Activated CD4-positive, alpha-beta T cell treated with anti-CD3 and anti-CD28 coated beads, Interleukin-2, amount 10 ng/mL, durations not matched to agents 7 days and 5 days (primary cell): Measurements from ENCODE around the gene XAB2. TPM values are rescaled to one million over a fixed set of nuclear protein-coding genes. Genes with fewer than 3 reads are reported as not detected.
A peak's percentile ranks its signal among the peaks of the same experiment; 100 is the strongest.

Experiments
- CTCF ChIA-PET: fragments of 350-600 bp; sonication (Branson Sonifier 250); formaldehyde crosslinking; loops from one replicate; lab custom pipeline; 2021; ENCODE audit warnings: antibody characterized with exemption; lab: Charles Lee
- POLR2A ChIA-PET: fragments of 350-600 bp; sonication (Branson Sonifier 250); formaldehyde crosslinking; loops from one replicate; lab custom pipeline; 2021; ENCODE audit warnings: antibody characterized with exemption; lab: Charles Lee
- DNase-seq: peaks from one replicate; pipeline ENCODE4 v3.0.0-alpha.2; 2020
- H3K27ac Mint-ChIP-seq: one replicate; pipeline ENCODE4 v1.8.0; 2021; ENCODE audit warnings: mild to moderate bottlenecking, moderate library complexity, mixed read lengths
- H3K27me3 Mint-ChIP-seq: one replicate; pipeline ENCODE4 v1.8.0; 2021; ENCODE audit warnings: mixed read lengths
- H3K36me3 Mint-ChIP-seq: one replicate; pipeline ENCODE4 v1.8.0; 2021; ENCODE audit warnings: low read depth, mixed read lengths
- H3K4me1 Mint-ChIP-seq: one replicate; pipeline ENCODE4 v1.8.0; 2021; ENCODE audit warnings: mixed read lengths
- H3K4me3 Mint-ChIP-seq: one replicate; pipeline ENCODE4 v1.8.0; 2021; ENCODE audit warnings: mild to moderate bottlenecking, moderate library complexity, mixed read lengths
- H3K9me3 Mint-ChIP-seq: one replicate; pipeline ENCODE4 v1.8.0; 2021; ENCODE audit warnings: mixed read lengths
- total RNA-seq, 2 experiments: library from RNA; stranded (reverse); gene quantifications; one replicate each; pipeline ENCODE4 v1.2.3, GENCODE V29; 2021

XAB2 gene
- total RNA-seq, result 10 to 100 TPM; 46.0 to 50.0 TPM

GRCh38 chr19:7629347-7630054 is at the start of gene XAB2, which contains the start of gene PET100:
Gene XAB2 (minus strand): TSS chr19:7629545. CDS start chr19:7629527, 18 bp downstream.
Gene PET100 (plus strand): TSS chr19:7629793. CDS start chr19:7629834, 41 bp downstream.
- Mint-ChIP-seq H3K9me3 (no peaks in the 10 kb centered on the region), H3K27ac (peak within 1 kb of the TSS; percentile 99), H3K27me3 (no peaks in the 10 kb centered on the region), H3K36me3 (peaks cover 10% of the 10 kb centered on the region), H3K4me3 (peak within 1 kb of the TSS; percentile 90), H3K4me1 (peaks cover 34% of the 10 kb centered on the region)
- ChIA-PET POLR2A (interaction anchor here (0.6 to 1.0 kb wide), 2 partner anchors 233 to 1598 kb away, joined by 3 read pairs; no protein-coding TSS in a partner anchor), CTCF (interaction anchor here (0.6 to 1.8 kb wide), 7 partner anchors 19 to 170 kb away, joined by 3 to 6 read pairs (median 3); no protein-coding TSS in a partner anchor)
- DNase-seq, result peak; percentile 98

DNA sequence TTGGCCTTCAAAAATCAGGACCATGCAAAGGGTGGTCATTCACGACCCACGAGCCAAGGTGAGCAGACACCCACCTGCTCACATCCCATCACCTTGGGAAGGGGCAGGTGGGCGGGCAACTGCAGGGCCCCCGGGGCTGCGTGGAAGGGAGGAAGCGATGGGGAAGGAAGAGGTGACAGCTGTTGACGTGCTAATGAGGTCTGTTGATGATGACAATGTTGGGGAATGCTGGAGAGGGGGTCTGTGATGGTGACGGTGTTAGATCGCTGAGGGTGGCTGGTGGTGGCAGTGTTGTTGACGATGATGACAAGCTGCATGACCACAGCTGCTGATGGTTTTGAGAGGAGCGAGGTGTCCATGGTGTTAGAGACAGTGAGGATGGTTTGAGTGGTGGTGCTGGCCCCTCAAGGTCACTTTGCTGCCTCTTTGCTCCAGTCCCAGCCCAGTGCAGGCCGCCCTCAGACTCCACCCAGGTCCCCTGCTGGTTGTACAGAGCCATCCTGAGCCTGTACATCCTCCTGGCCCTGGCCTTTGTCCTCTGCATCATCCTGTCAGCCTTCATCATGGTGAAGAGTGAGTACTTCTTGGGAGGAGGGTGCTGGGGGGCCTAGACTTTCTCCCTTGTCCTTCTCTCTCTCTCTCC is 48.4 kb upstream of the XAB2 start:
- Mint-ChIP-seq H3K27ac (no peak overlapping the region), H3K9me3 (no peaks in the 10 kb centered on the region), H3K27me3 (peaks cover 19% of the 10 kb centered on the region), H3K4me3 (no peak overlapping the region), H3K36me3 (peaks cover 7% of the 10 kb centered on the region), H3K4me1 (peaks cover 58% of the 10 kb centered on the region)
- CTCF ChIA-PET, result interaction anchor here (0.9 kb wide), 2 partner anchors 109 to 192 kb away, joined by 3 read pairs; no protein-coding TSS in a partner anchor
- POLR2A ChIA-PET, result no interaction called here
- DNase-seq, result no peak

DNA sequence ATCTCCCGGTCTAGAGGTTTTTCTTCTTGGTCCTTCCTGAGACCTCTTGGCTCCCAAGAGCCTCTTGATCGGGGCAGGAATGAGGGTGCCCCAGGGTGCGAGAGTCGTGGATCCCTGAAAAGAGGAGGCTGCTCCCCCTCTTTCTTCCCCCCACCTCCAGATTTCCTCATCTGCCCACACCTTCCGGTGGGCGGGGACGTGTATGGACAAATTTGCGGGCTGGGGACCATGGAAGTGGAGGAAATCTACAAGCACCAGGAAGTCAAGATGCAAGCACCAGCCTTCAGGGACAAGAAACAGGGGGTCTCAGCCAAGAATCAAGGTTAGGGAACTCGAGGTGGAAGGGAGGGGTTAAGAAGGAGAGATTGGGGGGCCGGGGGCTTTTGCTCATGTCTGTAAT is 47.5 kb upstream of the XAB2 start, which contains the start of gene MCEMP1:
Gene MCEMP1 (plus strand): TSS at position 237 of the 400 bp plus-strand sequence. CDS start 31 bp downstream, at position 268.
- no peak within 1 kb of the TSS for H3K27ac Mint-ChIP-seq
- H3K36me3 Mint-ChIP-seq, result peaks cover 3% of the 10 kb centered on the region
- no peak for DNase-seq
- H3K4me3 Mint-ChIP-seq, result no peak within 1 kb of the TSS
- POLR2A ChIA-PET, result no interaction called here
- H3K27me3 Mint-ChIP-seq, result peaks cover 21% of the 10 kb centered on the region
- CTCF ChIA-PET, result no interaction called here
- H3K9me3 Mint-ChIP-seq, result no peaks in the 10 kb centered on the region
- peaks cover 52% of the 10 kb centered on the region for H3K4me1 Mint-ChIP-seq

- H3K36me3 Mint-ChIP-seq, result no peaks in the 10 kb centered on the region
- no peak overlapping the region for H3K27ac Mint-ChIP-seq
- ChIA-PET POLR2A (no interaction called here), CTCF (no interaction called here)
- H3K27me3 Mint-ChIP-seq, result peaks cover 23% of the 10 kb centered on the region
- H3K4me3 Mint-ChIP-seq, result no peak overlapping the region
- DNase-seq, result no peak
- H3K9me3 Mint-ChIP-seq, result no peaks in the 10 kb centered on the region
- H3K4me1 Mint-ChIP-seq, result peaks cover 51% of the 10 kb centered on the region
Observed at GRCh38 chr19:7676376-7676775, 47.0 kb upstream of the XAB2 start.

GRCh38 chr19:7674010-7675005 is 45.0 kb upstream of the XAB2 start:
- peak; percentile 27 for DNase-seq
- H3K27ac Mint-ChIP-seq, result no peak overlapping the region
- no peaks in the 10 kb centered on the region for H3K9me3 Mint-ChIP-seq
- ChIA-PET CTCF (interaction anchor here (0.6 kb wide), 2 partner anchors 106 to 1028 kb away, joined by 3 read pairs; no protein-coding TSS in a partner anchor), POLR2A (no interaction called here)
- H3K27me3 Mint-ChIP-seq, result peaks cover 35% of the 10 kb centered on the region
- H3K4me3 Mint-ChIP-seq, result no peak overlapping the region
- no peaks in the 10 kb centered on the region for H3K36me3 Mint-ChIP-seq
- peaks cover 51% of the 10 kb centered on the region for H3K4me1 Mint-ChIP-seq

DNA sequence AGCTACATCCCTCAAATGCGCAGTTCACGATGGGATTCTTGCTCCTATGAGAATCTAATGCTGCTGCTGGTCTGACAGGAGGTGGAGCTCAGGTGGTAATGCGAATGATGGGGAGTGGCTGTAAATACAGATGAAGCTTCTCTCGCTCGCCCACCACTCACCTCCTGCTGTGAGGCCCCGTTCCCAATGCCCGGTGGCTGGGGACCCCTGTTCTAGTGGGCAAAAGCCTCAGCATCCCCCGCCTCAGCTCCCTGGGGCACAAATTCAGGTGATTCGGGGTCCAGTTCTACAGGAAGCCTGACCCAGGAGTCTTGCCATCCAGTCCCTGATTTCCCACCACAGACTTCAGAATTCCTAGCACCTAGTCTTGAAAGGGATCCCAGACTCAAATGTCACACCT is 43.2 kb upstream of the XAB2 start:
- Mint-ChIP-seq H3K4me1 (peaks cover 39% of the 10 kb centered on the region), H3K27ac (no peak overlapping the region), H3K36me3 (no peaks in the 10 kb centered on the region), H3K9me3 (no peaks in the 10 kb centered on the region), H3K27me3 (peaks cover 33% of the 10 kb centered on the region), H3K4me3 (no peak overlapping the region)
- ChIA-PET CTCF (no interaction called here), POLR2A (no interaction called here)
- DNase-seq, result no peak

- H3K4me1 Mint-ChIP-seq, result peaks cover 24% of the 10 kb centered on the region
- H3K36me3 Mint-ChIP-seq, result no peaks in the 10 kb centered on the region
- DNase-seq, result no peak
- POLR2A ChIA-PET, result no interaction called here
- H3K9me3 Mint-ChIP-seq, result no peaks in the 10 kb centered on the region
- no peak overlapping the region for H3K4me3 Mint-ChIP-seq
- no peak overlapping the region for H3K27ac Mint-ChIP-seq
- CTCF ChIA-PET, result interaction anchor here (0.6 to 1.1 kb wide), 4 partner anchors 10 to 37 kb away, joined by 3 to 5 read pairs (median 4); partner anchors contain the start of genes PCP2 and TRAPPC5
- peaks cover 25% of the 10 kb centered on the region for H3K27me3 Mint-ChIP-seq
Observed at GRCh38 chr19:7670790-7671189, 41.4 kb upstream of the XAB2 start.

DNA sequence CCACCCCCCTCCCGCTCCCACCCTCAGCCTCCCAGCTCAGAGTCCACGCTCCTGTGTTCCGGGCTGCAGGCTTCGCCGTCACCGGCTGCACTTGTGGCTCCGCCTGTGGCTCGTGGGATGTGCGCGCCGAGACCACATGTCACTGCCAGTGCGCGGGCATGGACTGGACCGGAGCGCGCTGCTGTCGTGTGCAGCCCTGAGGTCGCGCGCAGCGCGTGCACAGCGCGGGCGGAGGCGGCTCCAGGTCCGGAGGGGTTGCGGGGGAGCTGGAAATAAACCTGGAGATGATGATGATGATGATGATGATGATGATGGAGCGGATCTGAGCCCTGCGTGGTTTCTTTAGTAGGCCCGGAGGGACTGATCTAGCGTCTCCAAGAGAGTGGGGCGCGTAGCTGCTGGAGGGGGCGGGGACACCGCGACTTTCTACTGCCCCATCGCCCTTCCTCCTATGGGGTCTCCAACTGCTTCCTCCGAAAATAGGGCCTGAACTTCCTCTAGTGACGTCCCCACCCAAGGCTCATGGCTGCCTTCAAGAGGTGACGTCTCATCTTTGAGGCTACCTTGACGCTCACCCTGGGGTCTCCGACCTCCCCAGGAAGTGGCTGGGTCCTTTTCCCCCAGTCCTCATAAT is 40.9 kb upstream of the XAB2 start:
- peaks cover 26% of the 10 kb centered on the region for H3K27me3 Mint-ChIP-seq
- CTCF ChIA-PET, result interaction anchor here (0.6 to 3.2 kb wide), 5 partner anchors 10 to 316 kb away, joined by 3 to 20 read pairs (median 4); partner anchors contain the start of genes PCP2 and TRAPPC5
- no peak overlapping the region for H3K27ac Mint-ChIP-seq
- POLR2A ChIA-PET, result no interaction called here
- H3K36me3 Mint-ChIP-seq, result no peaks in the 10 kb centered on the region
- H3K4me1 Mint-ChIP-seq, result peaks cover 23% of the 10 kb centered on the region
- no peaks in the 10 kb centered on the region for H3K9me3 Mint-ChIP-seq
- peak; percentile 33 for DNase-seq
- H3K4me3 Mint-ChIP-seq, result peak overlapping the region; percentile 38

GRCh38 chr19:7669641-7670040 is 40.3 kb upstream of the XAB2 start:
- CTCF ChIA-PET, result interaction anchor here (1.9 to 3.2 kb wide), 2 partner anchors 11 to 315 kb away, joined by 4 to 20 read pairs; partner anchors contain the start of gene TRAPPC5
- no peaks in the 10 kb centered on the region for H3K36me3 Mint-ChIP-seq
- POLR2A ChIA-PET, result no interaction called here
- no peak overlapping the region for H3K4me3 Mint-ChIP-seq
- DNase-seq, result no peak
- H3K4me1 Mint-ChIP-seq, result peaks cover 22% of the 10 kb centered on the region
- H3K27ac Mint-ChIP-seq, result no peak overlapping the region
- no peaks in the 10 kb centered on the region for H3K9me3 Mint-ChIP-seq
- peaks cover 26% of the 10 kb centered on the region for H3K27me3 Mint-ChIP-seq

DNA sequence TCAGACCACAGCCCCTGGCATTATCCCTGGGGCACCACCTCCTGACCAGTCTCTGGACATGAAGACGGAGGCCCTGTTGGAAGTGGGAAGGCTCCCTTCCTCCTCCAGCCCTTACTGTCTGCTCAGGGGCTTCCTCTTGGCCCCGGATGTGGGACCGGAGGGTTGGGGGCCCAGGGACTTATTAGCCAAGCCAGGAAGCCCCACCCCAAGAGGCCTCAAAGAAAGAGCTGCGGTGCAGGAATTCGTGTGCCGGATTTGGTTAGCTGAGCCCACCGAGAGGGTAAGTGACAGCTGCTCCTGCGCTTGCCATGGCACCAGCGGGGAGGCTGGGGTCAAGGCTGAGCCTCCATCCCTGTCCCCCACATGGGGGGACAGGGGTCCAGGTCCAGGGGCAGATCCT is 39.5 kb upstream of the XAB2 start, which contains the start of gene RETN:
Gene RETN (plus strand): TSS at position 208 of the 400 bp plus-strand sequence. CDS start 278 bp downstream, outside the sequence.
- no peak within 1 kb of the TSS for H3K4me3 Mint-ChIP-seq
- peaks cover 16% of the 10 kb centered on the region for H3K4me1 Mint-ChIP-seq
- H3K9me3 Mint-ChIP-seq, result no peaks in the 10 kb centered on the region
- peaks cover 26% of the 10 kb centered on the region for H3K27me3 Mint-ChIP-seq
- CTCF ChIA-PET, result interaction anchor here (1.9 to 3.2 kb wide), 2 partner anchors 12 to 314 kb away, joined by 4 to 20 read pairs; partner anchors contain the start of gene TRAPPC5
- no peak within 1 kb of the TSS for H3K27ac Mint-ChIP-seq
- no peak for DNase-seq
- POLR2A ChIA-PET, result interaction anchor here (0.7 kb wide), 1 partner anchor 180 kb away, joined by 3 read pairs; no protein-coding TSS in a partner anchor
- no peaks in the 10 kb centered on the region for H3K36me3 Mint-ChIP-seq

DNA sequence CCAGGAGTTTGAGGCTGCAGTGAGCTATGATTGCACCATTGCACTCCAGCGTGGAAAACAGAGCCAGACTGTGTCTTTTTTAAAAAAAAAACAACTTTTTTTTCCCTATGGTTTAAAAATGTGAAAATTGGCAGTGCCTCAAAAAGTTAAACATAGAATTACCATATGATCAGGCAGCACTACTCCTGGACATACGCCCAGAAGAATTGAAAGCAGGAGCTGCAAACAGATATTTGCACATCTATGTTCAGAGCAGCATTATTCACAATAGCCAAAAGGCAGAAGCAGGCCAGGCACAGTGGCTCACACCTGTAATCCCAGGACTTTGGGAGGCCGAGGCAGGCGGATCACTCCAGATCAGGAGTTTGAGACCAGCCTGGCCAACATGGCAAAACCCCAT is 35.7 kb upstream of the XAB2 start:
- Mint-ChIP-seq H3K4me3 (no peak overlapping the region), H3K36me3 (no peaks in the 10 kb centered on the region), H3K27ac (no peak overlapping the region), H3K27me3 (peaks cover 13% of the 10 kb centered on the region), H3K4me1 (peaks cover 6% of the 10 kb centered on the region), H3K9me3 (no peaks in the 10 kb centered on the region)
- no peak for DNase-seq
- POLR2A ChIA-PET, result no interaction called here
- CTCF ChIA-PET, result interaction anchor here (2.0 kb wide), 1 partner anchor 16 kb away, joined by 6 read pairs; the partner anchor contains the start of gene TRAPPC5
